Neutrophil (primary cell): ENCODE results near the gene AQP5.

Experiments
- H3K27ac ChIP-seq: fragments of 200-600 bp; sonication (generic); 2 replicates; pipeline ENCODE4 v1.5.1; 2016; ENCODE audit warnings: mild to moderate bottlenecking, moderate library complexity
- H3K27me3 ChIP-seq: fragments of 200-600 bp; sonication (generic); 2 replicates; pipeline ENCODE4 v1.6.0; 2016; ENCODE audit warnings: mild to moderate bottlenecking
- H3K36me3 ChIP-seq: fragments of 200-600 bp; sonication (generic); 2 replicates; pipeline ENCODE4 v1.5.1; 2017
- H3K4me1 ChIP-seq, 2 experiments: fragments of 200-600 bp in 1 of 2; sonication (generic) in 1 of 2; 1 replicate in 1 of 2; 2 replicates in 1 of 2; pipeline versions ENCODE4 v1.5.1 to v1.6.1; 2013 to 2016; ENCODE audit warnings: low read depth in 1 of 2, low read length in 1 of 2, mild to moderate bottlenecking in 1 of 2, moderate library complexity in 1 of 2; ENCODE audit not compliant: control insufficient read depth in 1 of 2, insufficient read depth in 1 of 2
- H3K4me3 ChIP-seq, 2 experiments: fragments of 200-600 bp in 1 of 2; sonication (generic) in 1 of 2; 1 replicate in 1 of 2; 2 replicates in 1 of 2; pipeline ENCODE4 v1.5.1; 2013 to 2016; ENCODE audit warnings: low read depth in 1 of 2, low read length in 1 of 2, mild to moderate bottlenecking in 1 of 2, moderate library complexity in 1 of 2
- H3K9me3 ChIP-seq: fragments of 200-600 bp; sonication (generic); 2 replicates; pipeline ENCODE4 v1.5.1; 2016
- TF ChIP-seq, protein P1 (sequence below): fragments of 200-600 bp; sonication (generic); IDR thresholded peaks from 2 replicates; pipeline ENCODE4 v1.5.1; 2016; ENCODE audit warnings: antibody characterized with exemption

Gene AQP5

DNA sequence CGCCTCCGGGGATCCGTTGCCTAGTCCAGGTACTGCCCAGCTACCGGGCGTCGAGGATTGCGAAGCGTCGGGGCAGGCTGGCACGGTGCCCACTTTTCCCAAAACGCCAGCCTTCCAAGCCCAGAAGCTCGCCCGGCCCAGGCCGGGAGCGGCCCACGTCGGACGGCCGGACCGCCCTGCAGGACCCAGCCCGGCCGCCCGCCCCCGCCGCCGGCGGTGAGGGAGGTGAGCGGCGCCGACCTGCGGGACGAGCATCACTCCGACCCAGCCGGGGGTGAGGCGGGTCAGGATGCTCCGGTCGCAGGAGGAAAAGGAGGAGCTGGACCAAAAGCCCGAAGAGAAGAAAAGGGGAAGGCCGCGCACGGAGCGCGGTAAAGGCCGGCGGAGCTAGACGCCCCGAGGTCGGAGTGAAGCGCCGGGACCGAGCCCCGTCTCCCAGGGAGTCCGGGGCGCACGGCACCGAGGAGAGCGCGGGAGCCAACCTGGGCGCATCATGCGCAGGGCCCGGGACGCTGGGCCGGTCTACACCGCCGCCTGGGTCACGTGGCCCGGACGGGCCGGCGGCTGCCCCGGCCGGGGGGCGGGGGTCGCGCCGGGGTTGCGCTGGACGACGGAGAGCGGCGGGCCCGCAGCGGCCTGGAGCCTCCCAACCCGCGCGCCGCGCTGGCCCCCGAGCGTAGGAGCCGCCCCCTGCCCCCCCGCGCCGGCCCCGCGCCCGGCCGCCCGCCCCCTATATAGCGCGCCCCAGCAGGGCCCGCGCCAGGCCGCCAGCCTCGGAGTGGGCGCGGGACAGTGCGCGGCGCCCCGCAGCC is at the start of gene AQP5:
AQP5 (plus strand) TSS at position 762 of the 812 bp plus-strand sequence. CDS start 146 bp downstream, outside the sequence.
- Histone ChIP-seq H3K36me3 (no peaks in the 10 kb centered on the region), H3K4me1 (peaks cover 5 to 6% of the 10 kb centered on the region in 2 experiments), H3K9me3 (no peaks in the 10 kb centered on the region), H3K27me3 (peaks cover 99% of the 10 kb centered on the region), H3K4me3 (no peak within 1 kb of the TSS), H3K27ac (no peak within 1 kb of the TSS)
- TF ChIP-seq, protein P1, sequence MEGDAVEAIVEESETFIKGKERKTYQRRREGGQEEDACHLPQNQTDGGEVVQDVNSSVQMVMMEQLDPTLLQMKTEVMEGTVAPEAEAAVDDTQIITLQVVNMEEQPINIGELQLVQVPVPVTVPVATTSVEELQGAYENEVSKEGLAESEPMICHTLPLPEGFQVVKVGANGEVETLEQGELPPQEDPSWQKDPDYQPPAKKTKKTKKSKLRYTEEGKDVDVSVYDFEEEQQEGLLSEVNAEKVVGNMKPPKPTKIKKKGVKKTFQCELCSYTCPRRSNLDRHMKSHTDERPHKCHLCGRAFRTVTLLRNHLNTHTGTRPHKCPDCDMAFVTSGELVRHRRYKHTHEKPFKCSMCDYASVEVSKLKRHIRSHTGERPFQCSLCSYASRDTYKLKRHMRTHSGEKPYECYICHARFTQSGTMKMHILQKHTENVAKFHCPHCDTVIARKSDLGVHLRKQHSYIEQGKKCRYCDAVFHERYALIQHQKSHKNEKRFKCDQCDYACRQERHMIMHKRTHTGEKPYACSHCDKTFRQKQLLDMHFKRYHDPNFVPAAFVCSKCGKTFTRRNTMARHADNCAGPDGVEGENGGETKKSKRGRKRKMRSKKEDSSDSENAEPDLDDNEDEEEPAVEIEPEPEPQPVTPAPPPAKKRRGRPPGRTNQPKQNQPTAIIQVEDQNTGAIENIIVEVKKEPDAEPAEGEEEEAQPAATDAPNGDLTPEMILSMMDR: no peak

DNA sequence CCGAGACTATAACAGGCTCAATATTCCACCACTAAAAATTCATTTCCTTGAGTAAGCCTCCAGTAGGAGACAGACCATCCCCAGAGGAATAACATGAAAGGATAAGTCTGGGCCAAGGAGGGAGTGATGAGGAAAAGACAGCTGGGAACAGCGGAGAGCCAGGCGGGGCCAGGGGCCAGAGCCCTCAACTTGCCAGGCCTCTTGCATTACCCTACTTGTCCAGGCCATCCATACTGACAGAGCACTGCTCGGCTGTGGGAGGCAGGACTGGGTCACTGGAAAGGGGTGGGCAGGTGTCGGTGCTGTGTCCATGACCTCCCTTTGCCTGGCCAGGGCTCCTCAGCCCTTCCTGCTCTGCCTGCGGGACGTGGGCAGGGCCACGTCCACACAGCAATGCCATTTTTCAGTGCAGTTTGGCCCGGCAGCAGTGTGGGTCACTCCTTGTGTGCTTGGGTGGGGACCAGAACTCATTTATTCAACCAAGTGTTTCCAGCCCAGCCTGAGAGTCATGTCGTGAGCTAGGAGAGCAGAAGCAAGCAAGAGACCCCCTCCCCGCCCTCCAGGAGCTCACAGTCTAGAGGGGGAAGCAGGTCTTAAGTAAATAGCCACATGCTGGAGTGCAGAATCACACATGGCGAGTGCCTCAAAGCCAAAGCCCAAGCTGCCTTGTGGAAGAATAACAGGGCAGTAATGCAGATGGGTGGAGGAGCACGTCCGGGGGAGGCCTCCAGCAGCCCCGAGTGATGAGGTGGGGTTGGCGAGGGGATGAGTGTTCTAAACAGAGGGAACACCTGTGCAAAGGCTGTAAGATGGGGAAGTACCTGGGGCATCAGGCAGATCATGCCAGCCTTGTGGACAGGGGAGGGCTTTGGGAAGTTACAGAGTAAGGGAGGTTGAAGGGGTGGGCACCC is 49.1 kb upstream of the AQP5 start:
- H3K4me1 ChIP-seq: no peaks in the 10 kb centered on the region
- no peak overlapping the region for H3K4me3 ChIP-seq
- no peak overlapping the region for H3K27ac ChIP-seq
- TF ChIP-seq, protein P1: no peak
- H3K36me3 ChIP-seq: no peaks in the 10 kb centered on the region
- no peaks in the 10 kb centered on the region for H3K9me3 ChIP-seq
- H3K27me3 ChIP-seq: peaks cover 26% of the 10 kb centered on the region

DNA sequence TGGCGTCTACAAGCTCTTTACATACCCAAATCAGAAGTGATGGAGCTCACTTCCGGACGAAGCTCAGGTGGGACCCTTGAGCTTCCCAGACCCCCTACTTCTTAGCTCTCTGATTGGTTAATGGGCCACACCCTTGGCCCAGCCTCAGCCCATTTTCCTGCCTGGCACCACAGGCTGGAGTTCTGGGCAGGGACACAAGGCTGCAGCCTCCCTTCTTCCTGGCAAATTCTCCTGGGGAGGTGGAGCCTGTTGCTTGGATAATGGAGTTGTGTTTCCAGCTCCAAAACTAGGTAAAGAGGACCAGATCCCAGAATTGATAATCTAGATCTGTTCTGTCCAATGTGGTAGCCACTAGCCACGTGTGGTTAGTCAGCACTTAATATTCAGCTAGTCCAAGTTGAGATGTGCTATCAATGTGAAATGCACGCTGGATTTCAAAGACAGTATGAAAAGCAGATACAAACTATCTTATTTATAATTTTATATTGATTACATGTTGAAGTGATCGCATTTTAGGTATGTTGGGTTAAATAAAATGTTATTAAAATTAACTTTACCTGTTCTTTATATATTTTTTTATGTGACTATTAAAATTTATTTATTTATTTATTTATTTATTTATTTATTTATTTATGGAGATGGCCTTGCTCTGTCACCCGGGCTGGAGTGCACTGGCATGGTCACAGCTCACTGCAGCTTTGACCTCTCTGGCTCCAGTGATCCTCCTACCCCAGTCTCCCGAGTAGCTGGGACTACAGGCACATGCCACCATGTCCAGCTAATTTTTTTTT is 45.3 kb upstream of the AQP5 start:
- Histone ChIP-seq H3K4me3 (no peak overlapping the region), H3K4me1 (peaks cover 8 to 12% of the 10 kb centered on the region in 2 experiments), H3K9me3 (no peaks in the 10 kb centered on the region), H3K36me3 (no peaks in the 10 kb centered on the region), H3K27ac (no peak overlapping the region), H3K27me3 (peaks cover 36% of the 10 kb centered on the region)
- TF ChIP-seq, protein P1: no peak

GRCh38 chr12:49917166-49917787 is 44.4 kb upstream of the AQP5 start:
- Histone ChIP-seq H3K27ac (no peak overlapping the region), H3K36me3 (no peaks in the 10 kb centered on the region), H3K4me3 (no peak overlapping the region), H3K9me3 (no peaks in the 10 kb centered on the region), H3K27me3 (peaks cover 37% of the 10 kb centered on the region), H3K4me1 (peaks cover 8 to 12% of the 10 kb centered on the region in 2 experiments)
- TF ChIP-seq, protein P1: no peak

- no peak overlapping the region for H3K27ac ChIP-seq
- no peaks in the 10 kb centered on the region for H3K36me3 ChIP-seq
- H3K9me3 ChIP-seq: no peaks in the 10 kb centered on the region
- TF ChIP-seq, protein P1: no peak
- peaks cover 8 to 12% of the 10 kb centered on the region in 2 experiments for H3K4me1 ChIP-seq
- H3K27me3 ChIP-seq: peaks cover 42% of the 10 kb centered on the region
- no peak overlapping the region for H3K4me3 ChIP-seq
These were observed 43.9 kb upstream of the AQP5 start for GRCh38 chr12:49917788-49918173.
